HL-60 (cell line): ENCODE results near the gene USP11.

Source experiments
- DNase-seq, 2 experiments: peaks; one replicate each; pipeline ENCODE4 v3.0.0-alpha.2; 2010 to 2020; ENCODE audit warnings: low read depth in 1 of 2, low spot score in 1 of 2
- H3K27ac ChIP-seq: fragments of 250-450 bp; sonication (Bioruptor Pico); replicated peaks from 2 replicates; pipeline ENCODE4 v1.5.1; 2020; ENCODE audit warnings: mild to moderate bottlenecking, moderate library complexity
- H3K27me3 ChIP-seq: fragments of 250-450 bp; sonication (Bioruptor Pico); 2 replicates; pipeline ENCODE4 v1.5.1; 2021; ENCODE audit warnings: mild to moderate bottlenecking, moderate library complexity; ENCODE audit not compliant: insufficient read depth, poor library complexity, severe bottlenecking
- H3K4me3 ChIP-seq: replicated peaks from 2 replicates; pipeline ENCODE4 v1.5.1; 2011; ENCODE audit warnings: mild to moderate bottlenecking, control low read depth, low read length; ENCODE audit not compliant: insufficient read depth
- CTCF ChIP-seq: IDR thresholded peaks from one replicate; pipeline ENCODE4 v1.5.1; 2011; ENCODE audit warnings: low read length, control low read depth, inconsistent platforms; ENCODE audit not compliant: insufficient read depth
- GABPA ChIP-seq: IDR thresholded peaks from 2 replicates; pipeline ENCODE4 v1.6.1; 2012; ENCODE audit warnings: low read depth
- POLR2AphosphoS5 ChIP-seq: IDR thresholded peaks from 2 replicates; pipeline ENCODE4 v1.6.1; 2012; ENCODE audit warnings: low read depth
- SPI1 ChIP-seq: IDR thresholded peaks from 2 replicates; pipeline ENCODE4 v1.6.1; 2012; ENCODE audit warnings: low read depth, mild to moderate bottlenecking, borderline replicate concordance
- TF ChIP-seq, protein P1 (sequence below): IDR thresholded peaks from 2 replicates; pipeline ENCODE4 v1.6.1; 2012; ENCODE audit warnings: low read depth; ENCODE audit not compliant: insufficient replicate concordance

The USP11 gene

DNA sequence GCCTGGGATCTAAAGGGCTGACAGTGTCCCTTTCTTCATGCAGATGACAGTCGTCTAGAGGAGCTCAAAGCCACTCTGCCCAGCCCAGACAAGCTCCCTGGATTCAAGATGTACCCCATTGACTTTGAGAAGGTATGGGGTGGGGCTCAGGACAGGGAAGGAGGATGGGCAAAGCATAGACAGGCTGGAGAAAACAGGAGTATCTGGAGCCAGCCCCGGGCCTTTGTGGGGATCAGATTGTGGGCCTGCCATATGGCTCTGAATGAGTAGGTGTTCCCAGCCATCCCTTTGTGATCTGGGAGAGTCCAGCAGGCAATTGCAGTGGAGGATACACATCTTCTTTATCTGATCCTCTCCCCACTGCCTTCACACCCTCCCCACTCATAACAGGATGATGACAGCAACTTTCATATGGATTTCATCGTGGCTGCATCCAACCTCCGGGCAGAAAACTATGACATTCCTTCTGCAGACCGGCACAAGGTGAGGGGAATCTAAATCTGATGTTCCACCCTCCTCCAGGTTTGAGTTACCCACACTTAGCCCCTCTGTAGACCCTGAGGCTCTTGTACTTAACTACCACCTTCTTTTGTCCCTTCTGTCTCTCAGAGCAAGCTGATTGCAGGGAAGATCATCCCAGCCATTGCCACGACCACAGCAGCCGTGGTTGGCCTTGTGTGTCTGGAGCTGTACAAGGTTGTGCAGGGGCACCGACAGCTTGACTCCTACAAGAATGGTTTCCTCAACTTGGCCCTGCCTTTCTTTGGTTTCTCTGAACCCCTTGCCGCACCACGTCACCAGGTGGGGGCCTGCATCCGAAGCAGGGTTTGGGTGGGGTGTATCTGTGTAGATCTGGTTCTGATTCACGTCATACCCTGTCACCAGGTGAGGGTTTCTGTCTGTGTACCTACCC lies 20.2 kb upstream of the USP11 start:
- H3K27ac ChIP-seq = no peak overlapping the region
- TF ChIP-seq CTCF = no peak
- TF ChIP-seq, protein P1, sequence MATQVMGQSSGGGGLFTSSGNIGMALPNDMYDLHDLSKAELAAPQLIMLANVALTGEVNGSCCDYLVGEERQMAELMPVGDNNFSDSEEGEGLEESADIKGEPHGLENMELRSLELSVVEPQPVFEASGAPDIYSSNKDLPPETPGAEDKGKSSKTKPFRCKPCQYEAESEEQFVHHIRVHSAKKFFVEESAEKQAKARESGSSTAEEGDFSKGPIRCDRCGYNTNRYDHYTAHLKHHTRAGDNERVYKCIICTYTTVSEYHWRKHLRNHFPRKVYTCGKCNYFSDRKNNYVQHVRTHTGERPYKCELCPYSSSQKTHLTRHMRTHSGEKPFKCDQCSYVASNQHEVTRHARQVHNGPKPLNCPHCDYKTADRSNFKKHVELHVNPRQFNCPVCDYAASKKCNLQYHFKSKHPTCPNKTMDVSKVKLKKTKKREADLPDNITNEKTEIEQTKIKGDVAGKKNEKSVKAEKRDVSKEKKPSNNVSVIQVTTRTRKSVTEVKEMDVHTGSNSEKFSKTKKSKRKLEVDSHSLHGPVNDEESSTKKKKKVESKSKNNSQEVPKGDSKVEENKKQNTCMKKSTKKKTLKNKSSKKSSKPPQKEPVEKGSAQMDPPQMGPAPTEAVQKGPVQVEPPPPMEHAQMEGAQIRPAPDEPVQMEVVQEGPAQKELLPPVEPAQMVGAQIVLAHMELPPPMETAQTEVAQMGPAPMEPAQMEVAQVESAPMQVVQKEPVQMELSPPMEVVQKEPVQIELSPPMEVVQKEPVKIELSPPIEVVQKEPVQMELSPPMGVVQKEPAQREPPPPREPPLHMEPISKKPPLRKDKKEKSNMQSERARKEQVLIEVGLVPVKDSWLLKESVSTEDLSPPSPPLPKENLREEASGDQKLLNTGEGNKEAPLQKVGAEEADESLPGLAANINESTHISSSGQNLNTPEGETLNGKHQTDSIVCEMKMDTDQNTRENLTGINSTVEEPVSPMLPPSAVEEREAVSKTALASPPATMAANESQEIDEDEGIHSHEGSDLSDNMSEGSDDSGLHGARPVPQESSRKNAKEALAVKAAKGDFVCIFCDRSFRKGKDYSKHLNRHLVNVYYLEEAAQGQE = no peak
- no peak for TF ChIP-seq GABPA
- no peak for TF ChIP-seq POLR2AphosphoS5
- TF ChIP-seq SPI1 = no peak
- DNase-seq = no peak
- no peaks in the 10 kb centered on the region for H3K27me3 ChIP-seq
- H3K4me3 ChIP-seq = no peak overlapping the region

- no peak for DNase-seq
- Histone ChIP-seq H3K4me3 (no peak overlapping the region), H3K27ac (no peak overlapping the region), H3K27me3 (no peaks in the 10 kb centered on the region)
- TF ChIP-seq, protein P1 = no peak
- TF ChIP-seq GABPA (no peak), CTCF (no peak), POLR2AphosphoS5 (no peak), SPI1 (no peak)
Measured at GRCh38 chrX:47214435-47215077, 18.3 kb upstream of the USP11 start.

GRCh38 chrX:47215291-47215900 lies 17.4 kb upstream of the USP11 start:
- H3K27ac ChIP-seq = no peak overlapping the region
- H3K4me3 ChIP-seq = no peak overlapping the region
- H3K27me3 ChIP-seq = no peaks in the 10 kb centered on the region
- TF ChIP-seq POLR2AphosphoS5 = no peak
- no peak for TF ChIP-seq SPI1
- TF ChIP-seq, protein P1 = no peak
- no peak for TF ChIP-seq GABPA
- no peak for TF ChIP-seq CTCF
- no peak for DNase-seq
